ENCODE results near the gene DFFB.

GRCh38 chr1:3928586-3928985 is 71.3 kb downstream of the DFFB start:
- no peak for TF ChIP-seq TAF1 (IDR thresholded peaks at IDR 0.05; ENCODE audit: borderline replicate concordance, insufficient read depth, low read length)
- TF ChIP-seq POLR2AphosphoS5 (IDR thresholded peaks at IDR 0.05; ENCODE audit: low read depth, low read length), result no peak
- TF ChIP-seq REST (IDR thresholded peaks at IDR 0.05; ENCODE audit: insufficient read depth in 1 of 2, low read depth in 2 of 2, low read length in 2 of 2), result no peak
- TF ChIP-seq SIN3A (IDR thresholded peaks at IDR 0.05; ENCODE audit: borderline replicate concordance, insufficient read depth, low read length), result no peak
